Activated CD8-positive, alpha-beta T cell treated with anti-CD3 and anti-CD28 coated beads, Interleukin-2, amount 10 ng/mL, durations not matched to agents 7 days and 5 days (primary cell): Measurements from ENCODE around the gene TFPI2. TPM values are rescaled to one million over a fixed set of nuclear protein-coding genes. Genes with fewer than 3 reads are reported as not detected.

Experiments
- ATAC-seq: fragments of 150-1000 bp; cut with Tn5 transposase; one replicate; pipeline ENCODE4 v1.10.0; 2021; ENCODE audit warnings: moderate library complexity
- CTCF ChIA-PET: fragments of 350-600 bp; sonication (Branson Sonifier 250); formaldehyde crosslinking; loops from one replicate; lab custom pipeline; 2021; ENCODE audit warnings: antibody characterized with exemption; lab: Charles Lee
- POLR2A ChIA-PET: fragments of 350-600 bp; sonication (Branson Sonifier 250); formaldehyde crosslinking; loops from one replicate; lab custom pipeline; 2021; ENCODE audit warnings: antibody characterized with exemption; lab: Charles Lee
- DNase-seq: peaks from one replicate; pipeline ENCODE4 v3.0.0-alpha.2; 2020
- H3K27ac Mint-ChIP-seq: one replicate; pipeline ENCODE4 v1.8.0; 2021; ENCODE audit warnings: mild to moderate bottlenecking, mixed read lengths
- H3K27me3 Mint-ChIP-seq: one replicate; pipeline ENCODE4 v1.8.0; 2021; ENCODE audit warnings: low read depth, mixed read lengths
- H3K36me3 Mint-ChIP-seq: one replicate; pipeline ENCODE4 v1.8.0; 2021; ENCODE audit warnings: low read depth, mixed read lengths
- H3K4me1 Mint-ChIP-seq: one replicate; pipeline ENCODE4 v1.8.0; 2021; ENCODE audit warnings: low read depth, mixed read lengths
- H3K4me3 Mint-ChIP-seq: one replicate; pipeline ENCODE4 v1.8.0; 2021; ENCODE audit warnings: mild to moderate bottlenecking, mixed read lengths
- H3K9me3 Mint-ChIP-seq: one replicate; pipeline ENCODE4 v1.8.0; 2022; ENCODE audit warnings: mixed read lengths; ENCODE audit not compliant: insufficient read depth
- total RNA-seq, 2 experiments: library from RNA; stranded (reverse); gene quantifications; one replicate each; pipeline ENCODE4 v1.2.3, GENCODE V29; 2021

TFPI2 gene
- total RNA-seq, 2 experiments from 2014 or later = not detected

- DNase-seq (no peak), ATAC-seq (no peak)
- Mint-ChIP-seq H3K27me3 (no peaks in the 10 kb centered on the region), H3K36me3 (no peaks in the 10 kb centered on the region), H3K27ac (no peak overlapping the region), H3K9me3 (no peaks in the 10 kb centered on the region), H3K4me3 (no peak overlapping the region), H3K4me1 (no peaks in the 10 kb centered on the region)
- ChIA-PET POLR2A (no interaction called here), CTCF (no interaction called here)
These were observed 12.8 kb downstream of the TFPI2 start for GRCh38 chr7:93877742-93878141.

DNA sequence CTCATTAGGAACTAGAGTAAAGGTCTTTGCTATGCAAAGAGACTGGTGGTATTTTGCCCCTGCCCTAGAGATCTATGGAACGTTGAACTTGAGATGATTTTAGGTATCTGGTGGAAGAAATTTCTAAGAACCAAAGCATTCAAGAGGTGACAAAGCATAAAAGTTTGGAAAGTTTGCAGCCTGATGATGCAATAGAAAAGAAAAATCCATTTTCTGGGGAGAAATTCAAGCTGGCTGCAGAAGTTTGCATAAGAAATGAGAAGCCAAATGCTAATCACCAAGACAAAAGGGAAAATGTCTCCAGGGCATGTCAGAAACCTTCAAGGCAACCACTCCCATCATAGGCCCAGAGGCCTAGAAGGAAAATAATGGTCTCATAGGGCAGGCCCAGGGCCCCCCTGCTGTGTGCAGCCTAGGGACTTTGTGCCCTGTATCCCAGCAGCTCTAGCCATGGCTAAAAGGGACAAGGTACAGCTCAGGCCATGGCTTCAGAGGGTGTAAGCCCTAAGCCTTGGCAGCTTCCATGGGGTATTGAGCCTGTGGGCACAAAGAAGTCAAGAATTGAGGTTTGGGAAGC lies 16.5 kb downstream of the TFPI2 start:
- Mint-ChIP-seq H3K9me3 (no peaks in the 10 kb centered on the region), H3K27me3 (no peaks in the 10 kb centered on the region), H3K4me3 (no peak overlapping the region), H3K36me3 (no peaks in the 10 kb centered on the region), H3K4me1 (no peaks in the 10 kb centered on the region), H3K27ac (no peak overlapping the region)
- ATAC-seq = no peak
- no peak for DNase-seq
- ChIA-PET CTCF (no interaction called here), POLR2A (no interaction called here)

DNA sequence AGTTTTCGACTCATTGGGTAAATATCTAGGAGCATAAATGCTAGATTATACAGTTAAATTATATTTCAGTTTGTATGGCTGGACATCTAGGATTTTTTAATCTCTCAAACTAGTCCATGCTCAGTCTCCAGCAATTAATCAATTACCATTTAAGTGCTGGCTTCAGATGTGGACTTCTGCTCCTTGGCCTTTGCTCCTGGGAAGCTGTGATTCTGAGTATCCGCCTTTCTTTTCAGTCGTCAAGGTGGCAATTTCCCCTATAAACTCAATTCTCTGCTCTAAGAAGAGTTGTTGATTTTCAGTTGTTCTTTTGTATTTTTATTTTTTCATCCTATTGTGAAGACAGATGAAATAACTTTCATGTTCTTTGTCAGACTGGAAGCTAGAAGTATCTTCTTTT lies 23.7 kb downstream of the TFPI2 start:
- ChIA-PET CTCF (no interaction called here), POLR2A (no interaction called here)
- DNase-seq (no peak), ATAC-seq (no peak)
- no peaks in the 10 kb centered on the region for H3K36me3 Mint-ChIP-seq
- H3K27me3 Mint-ChIP-seq = no peaks in the 10 kb centered on the region
- H3K27ac Mint-ChIP-seq = no peak overlapping the region
- no peak overlapping the region for H3K4me3 Mint-ChIP-seq
- H3K9me3 Mint-ChIP-seq = no peaks in the 10 kb centered on the region
- H3K4me1 Mint-ChIP-seq = no peaks in the 10 kb centered on the region

DNA sequence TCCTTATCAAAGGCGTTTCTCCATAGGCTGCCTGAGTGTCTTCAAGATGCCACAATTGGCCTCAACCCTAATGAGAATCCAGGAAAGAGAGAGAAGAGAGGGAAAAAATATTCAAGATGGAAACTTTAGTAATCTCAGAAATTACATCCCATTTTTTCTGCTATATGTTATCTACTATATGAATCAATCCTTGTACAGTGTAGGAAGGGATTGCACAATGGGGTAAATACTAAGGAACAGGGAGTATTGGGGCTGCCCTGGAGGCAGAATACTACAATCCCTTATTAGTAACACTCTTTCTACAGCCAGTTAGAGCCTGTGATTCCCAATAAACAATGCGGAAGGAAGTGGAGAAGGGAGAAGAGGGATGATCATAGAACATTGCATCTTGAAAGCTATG lies 27.9 kb downstream of the TFPI2 start:
- Mint-ChIP-seq H3K27me3 (no peaks in the 10 kb centered on the region), H3K4me3 (no peak overlapping the region), H3K4me1 (no peaks in the 10 kb centered on the region), H3K9me3 (no peaks in the 10 kb centered on the region), H3K27ac (no peak overlapping the region), H3K36me3 (no peaks in the 10 kb centered on the region)
- no peak for DNase-seq
- ChIA-PET POLR2A (no interaction called here), CTCF (no interaction called here)
- no peak for ATAC-seq

GRCh38 chr7:93861325-93861949 lies 29.1 kb downstream of the TFPI2 start:
- Mint-ChIP-seq H3K4me1 (no peaks in the 10 kb centered on the region), H3K27ac (no peak overlapping the region), H3K27me3 (no peaks in the 10 kb centered on the region), H3K9me3 (no peaks in the 10 kb centered on the region), H3K36me3 (no peaks in the 10 kb centered on the region), H3K4me3 (no peak overlapping the region)
- ATAC-seq (no peak), DNase-seq (no peak)
- POLR2A ChIA-PET = no interaction called here
- CTCF ChIA-PET = no interaction called here

DNA sequence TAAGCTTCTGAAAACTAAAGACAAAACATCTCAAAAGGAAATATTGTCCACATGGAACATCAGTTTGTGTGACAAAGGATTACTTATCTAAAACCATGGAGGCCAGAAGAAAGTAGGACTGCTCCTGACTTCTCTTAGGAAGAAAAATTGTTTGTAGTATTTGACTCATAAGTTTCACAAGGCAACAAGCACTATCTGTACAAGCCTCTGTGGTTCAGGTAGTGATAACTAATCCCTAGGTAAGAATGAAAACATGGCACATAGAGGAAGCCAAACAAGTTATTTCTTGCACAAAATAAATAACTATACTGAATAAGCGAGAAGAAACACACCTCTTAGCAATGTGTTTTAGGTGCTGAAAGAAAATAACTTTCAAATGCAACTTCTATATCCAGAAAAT lies 30.3 kb downstream of the TFPI2 start:
- Mint-ChIP-seq H3K27me3 (no peaks in the 10 kb centered on the region), H3K9me3 (no peaks in the 10 kb centered on the region), H3K27ac (no peak overlapping the region), H3K4me3 (no peak overlapping the region), H3K4me1 (no peaks in the 10 kb centered on the region), H3K36me3 (no peaks in the 10 kb centered on the region)
- ChIA-PET CTCF (no interaction called here), POLR2A (no interaction called here)
- DNase-seq = no peak
- ATAC-seq = no peak

DNA sequence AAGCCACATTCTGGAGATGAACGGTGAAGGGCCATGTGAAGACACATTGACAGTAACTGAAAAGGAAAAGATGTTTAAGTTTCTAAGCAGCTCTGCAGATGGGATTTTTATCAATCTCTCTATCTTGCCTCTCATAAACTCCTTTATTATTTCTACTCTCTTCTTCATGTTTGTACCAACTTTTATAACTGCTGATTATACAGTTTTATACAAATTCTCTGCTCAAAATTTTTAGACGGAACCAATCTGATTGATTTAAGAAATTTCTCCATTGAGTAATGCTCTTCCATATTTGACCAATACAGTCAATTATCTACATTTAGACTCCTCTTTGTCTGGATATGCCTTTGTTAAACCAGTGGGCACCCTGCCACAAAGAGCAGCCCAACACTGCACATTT lies 31.7 kb downstream of the TFPI2 start:
- DNase-seq (no peak), ATAC-seq (no peak)
- Mint-ChIP-seq H3K4me3 (no peak overlapping the region), H3K27me3 (no peaks in the 10 kb centered on the region), H3K9me3 (no peaks in the 10 kb centered on the region), H3K36me3 (no peaks in the 10 kb centered on the region), H3K4me1 (no peaks in the 10 kb centered on the region), H3K27ac (no peak overlapping the region)
- ChIA-PET CTCF (no interaction called here), POLR2A (no interaction called here)

GRCh38 chr7:93856323-93856722 lies 34.2 kb downstream of the TFPI2 start:
- ChIA-PET CTCF (no interaction called here), POLR2A (no interaction called here)
- H3K4me1 Mint-ChIP-seq = no peaks in the 10 kb centered on the region
- H3K27ac Mint-ChIP-seq = no peak overlapping the region
- no peaks in the 10 kb centered on the region for H3K27me3 Mint-ChIP-seq
- H3K9me3 Mint-ChIP-seq = no peaks in the 10 kb centered on the region
- H3K36me3 Mint-ChIP-seq = no peaks in the 10 kb centered on the region
- ATAC-seq = no peak
- no peak for DNase-seq
- no peak overlapping the region for H3K4me3 Mint-ChIP-seq

- no peak overlapping the region for H3K27ac Mint-ChIP-seq
- ChIA-PET CTCF (no interaction called here), POLR2A (no interaction called here)
- no peak overlapping the region for H3K4me3 Mint-ChIP-seq
- no peaks in the 10 kb centered on the region for H3K4me1 Mint-ChIP-seq
- H3K9me3 Mint-ChIP-seq = no peaks in the 10 kb centered on the region
- no peaks in the 10 kb centered on the region for H3K27me3 Mint-ChIP-seq
- no peak for DNase-seq
- H3K36me3 Mint-ChIP-seq = no peaks in the 10 kb centered on the region
- no peak for ATAC-seq
These were observed 34.8 kb downstream of the TFPI2 start for GRCh38 chr7:93855797-93856196.

DNA sequence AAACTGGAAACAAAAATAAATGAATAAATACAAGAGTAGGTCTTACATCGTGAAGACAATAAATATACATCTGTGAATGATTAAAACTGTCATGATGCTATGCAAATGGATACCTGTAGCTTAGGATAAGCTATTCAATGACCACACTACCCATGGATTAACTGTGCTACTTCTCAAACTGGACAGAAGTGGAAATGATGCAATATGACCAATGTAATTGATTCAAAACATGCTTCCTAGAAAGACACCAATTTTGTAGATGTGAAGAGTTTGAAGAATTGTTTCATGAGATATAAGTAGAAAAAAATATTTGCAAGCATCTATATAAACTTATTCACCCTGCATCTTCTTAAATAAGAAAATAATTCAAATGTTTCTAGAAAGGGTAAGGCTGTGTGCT lies 36.1 kb downstream of the TFPI2 start:
- ATAC-seq = no peak
- CTCF ChIA-PET = no interaction called here
- H3K4me1 Mint-ChIP-seq = no peaks in the 10 kb centered on the region

DNA sequence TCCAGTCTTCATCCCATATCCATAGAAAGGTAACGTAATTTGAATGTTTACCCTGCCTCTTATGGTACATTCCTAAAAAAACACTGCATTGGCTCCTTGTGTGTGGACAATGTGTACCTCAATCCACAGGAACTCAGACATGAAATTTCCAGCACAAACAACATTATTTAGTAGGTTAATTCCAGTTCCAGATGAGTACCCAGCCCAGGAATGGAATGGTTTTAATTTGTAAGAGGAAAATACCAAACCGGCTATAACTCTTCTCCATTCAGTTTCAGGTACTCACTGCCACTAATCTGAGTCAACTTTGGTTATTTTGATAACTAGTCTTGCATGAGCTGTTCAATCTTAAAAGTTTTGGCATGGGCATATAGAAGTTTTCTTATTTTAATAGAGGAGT lies 39.0 kb downstream of the TFPI2 start:
- no peaks in the 10 kb centered on the region for H3K9me3 Mint-ChIP-seq
- ATAC-seq = no peak
- DNase-seq = no peak
- H3K27ac Mint-ChIP-seq = no peak overlapping the region
- POLR2A ChIA-PET = no interaction called here
- H3K36me3 Mint-ChIP-seq = no peaks in the 10 kb centered on the region
- no peak overlapping the region for H3K4me3 Mint-ChIP-seq
- no peaks in the 10 kb centered on the region for H3K4me1 Mint-ChIP-seq
- H3K27me3 Mint-ChIP-seq = no peaks in the 10 kb centered on the region
- CTCF ChIA-PET = no interaction called here

More for the DNA sequence above, 36.1 kb downstream of the TFPI2 start:
- Mint-ChIP-seq H3K9me3 (no peaks in the 10 kb centered on the region), H3K36me3 (no peaks in the 10 kb centered on the region), H3K27ac (no peak overlapping the region), H3K4me3 (no peak overlapping the region), H3K27me3 (no peaks in the 10 kb centered on the region)
- POLR2A ChIA-PET = no interaction called here
- DNase-seq = no peak

- Mint-ChIP-seq H3K4me3 (no peak overlapping the region), H3K36me3 (no peaks in the 10 kb centered on the region), H3K4me1 (no peaks in the 10 kb centered on the region), H3K9me3 (no peaks in the 10 kb centered on the region), H3K27me3 (no peaks in the 10 kb centered on the region), H3K27ac (no peak overlapping the region)
- CTCF ChIA-PET = no interaction called here
- DNase-seq = no peak
- POLR2A ChIA-PET = no interaction called here
- no peak for ATAC-seq
These were observed 47.3 kb downstream of the TFPI2 start for GRCh38 chr7:93843260-93843659.

- ChIA-PET CTCF (no interaction called here), POLR2A (no interaction called here)
- Mint-ChIP-seq H3K4me1 (no peaks in the 10 kb centered on the region), H3K9me3 (no peaks in the 10 kb centered on the region), H3K27ac (no peak overlapping the region), H3K4me3 (no peak overlapping the region), H3K27me3 (no peaks in the 10 kb centered on the region), H3K36me3 (no peaks in the 10 kb centered on the region)
- ATAC-seq (no peak), DNase-seq (no peak)
These were observed 51.6 kb downstream of the TFPI2 start for GRCh38 chr7:93838966-93839365.
